ENCODE results near the gene DHDDS.
"Not testable (repeated sequence)": the region's sequence is repeated elsewhere in the genome, so short reads cannot be mapped to it uniquely, and the experiment has no call there.

GRCh38 chr1:26515836-26516235 lies 83.7 kb downstream of the DHDDS start:
- TF ChIP-seq KDM5B (CRISPR knock-in tag; IDR thresholded peaks at IDR 0.05; ENCODE audit: borderline replicate concordance); ZNF17 (CRISPR knock-in tag; IDR thresholded peaks at IDR 0.05); SALL1 (CRISPR knock-in tag; IDR thresholded peaks at IDR 0.05); EZH2 (conservative IDR thresholded peaks at IDR 0.05; ENCODE audit: low read depth, low read length); NR3C1 (CRISPR knock-in tag; IDR thresholded peaks at IDR 0.05); RAD21 (CRISPR knock-in tag; IDR thresholded peaks at IDR 0.05); ZNF33B (CRISPR knock-in tag; IDR thresholded peaks at IDR 0.05); HIVEP1 (CRISPR knock-in tag; IDR thresholded peaks at IDR 0.05); SATB2 (CRISPR knock-in tag; IDR thresholded peaks at IDR 0.05); ZMAT3 (CRISPR knock-in tag; conservative IDR thresholded peaks at IDR 0.05): not testable (repeated sequence)
